RWPE2 (cell line): ENCODE data around the gene CNPY3.

Source experiments
- ATAC-seq: fragments of 200-7000 bp; cut with Tn5 transposase; 3 replicates; pipeline ENCODE4 v1.9.1; 2021; ENCODE audit warnings: low read depth
- DNase-seq: peaks from one replicate; pipeline ENCODE4 v3.0.0-alpha.2; 2020; ENCODE audit warnings: low spot score
- H3K27ac ChIP-seq: fragments of 450-650 bp; 2 replicates; pipeline ENCODE4 v1.5.1; 2017; ENCODE audit warnings: mild to moderate bottlenecking; ENCODE audit not compliant: poor library complexity, severe bottlenecking
- H3K27me3 ChIP-seq: fragments of 250-450 bp; sonication (Bioruptor Pico); 2 replicates; pipeline ENCODE4 v1.5.1; 2021; ENCODE audit warnings: mild to moderate bottlenecking, moderate library complexity; ENCODE audit not compliant: insufficient read depth, poor library complexity, severe bottlenecking
- H3K36me3 ChIP-seq: fragments of 250-450 bp; sonication (Bioruptor Pico); 2 replicates; pipeline ENCODE4 v1.5.1; 2020; ENCODE audit warnings: low read depth, mild to moderate bottlenecking, moderate library complexity
- H3K4me1 ChIP-seq: fragments of 250-450 bp; sonication (Bioruptor Pico); 2 replicates; pipeline ENCODE4 v1.5.1; 2021; ENCODE audit warnings: mild to moderate bottlenecking, moderate library complexity; ENCODE audit not compliant: insufficient read depth, poor library complexity, severe bottlenecking
- H3K4me3 ChIP-seq: fragments of 250-450 bp; sonication (Bioruptor Pico); 2 replicates; pipeline ENCODE4 v1.5.1; 2021; ENCODE audit warnings: mild to moderate bottlenecking, moderate library complexity; ENCODE audit not compliant: severe bottlenecking
- H3K9me3 ChIP-seq: fragments of 250-450 bp; sonication (Bioruptor Pico); 2 replicates; pipeline ENCODE4 v1.5.1; 2021; ENCODE audit warnings: mild to moderate bottlenecking, moderate library complexity; ENCODE audit not compliant: severe bottlenecking
- CTCF ChIP-seq: fragments of 450-650 bp; IDR thresholded peaks from one replicate; pipeline ENCODE4 v1.5.1; 2017; ENCODE audit warnings: mild to moderate bottlenecking, moderate library complexity; ENCODE audit not compliant: poor library complexity, severe bottlenecking

CNPY3 gene

GRCh38 chr6:42967228-42967627, 37.9 kb downstream of the CNPY3 start:
- H3K4me1 ChIP-seq, result peaks cover 5% of the 10 kb centered on the region
- H3K27ac ChIP-seq, result no peak overlapping the region
- H3K36me3 ChIP-seq, result no peaks in the 10 kb centered on the region
- no peak overlapping the region for H3K4me3 ChIP-seq
- DNase-seq (no peak), ATAC-seq (no peak)
- TF ChIP-seq CTCF, result no peak
- no peaks in the 10 kb centered on the region for H3K27me3 ChIP-seq
- no peaks in the 10 kb centered on the region for H3K9me3 ChIP-seq

GRCh38 chr6:42968126-42968701, 38.9 kb downstream of the CNPY3 start:
- peaks cover 5% of the 10 kb centered on the region for H3K4me1 ChIP-seq
- H3K4me3 ChIP-seq, result no peak overlapping the region
- H3K27ac ChIP-seq, result no peak overlapping the region
- H3K36me3 ChIP-seq, result no peaks in the 10 kb centered on the region
- TF ChIP-seq CTCF, result no peak
- no peaks in the 10 kb centered on the region for H3K27me3 ChIP-seq
- no peak for DNase-seq
- no peak for ATAC-seq
- no peaks in the 10 kb centered on the region for H3K9me3 ChIP-seq

- Histone ChIP-seq H3K36me3 (no peaks in the 10 kb centered on the region), H3K27ac (no peak overlapping the region), H3K4me1 (peaks cover 5% of the 10 kb centered on the region), H3K27me3 (no peaks in the 10 kb centered on the region), H3K4me3 (no peak overlapping the region), H3K9me3 (no peaks in the 10 kb centered on the region)
- TF ChIP-seq CTCF, result no peak
- ATAC-seq (no peak), DNase-seq (no peak)
These were observed 39.5 kb downstream of the CNPY3 start for GRCh38 chr6:42968783-42969182.

- H3K36me3 ChIP-seq, result no peaks in the 10 kb centered on the region
- H3K27ac ChIP-seq, result no peak overlapping the region
- peaks cover 5% of the 10 kb centered on the region for H3K4me1 ChIP-seq
- ATAC-seq (no peak), DNase-seq (no peak)
- no peak for TF ChIP-seq CTCF
- H3K27me3 ChIP-seq, result no peaks in the 10 kb centered on the region
- H3K4me3 ChIP-seq, result no peak overlapping the region
- no peaks in the 10 kb centered on the region for H3K9me3 ChIP-seq
These were observed 40.2 kb downstream of the CNPY3 start for GRCh38 chr6:42969431-42969830.

GRCh38 chr6:42969934-42970333, 40.7 kb downstream of the CNPY3 start:
- Histone ChIP-seq H3K27ac (no peak overlapping the region), H3K27me3 (no peaks in the 10 kb centered on the region), H3K36me3 (no peaks in the 10 kb centered on the region), H3K4me1 (peaks cover 5% of the 10 kb centered on the region), H3K9me3 (no peaks in the 10 kb centered on the region), H3K4me3 (no peak overlapping the region)
- no peak for ATAC-seq
- no peak for TF ChIP-seq CTCF
- no peak for DNase-seq
